ENCODE measurements around the gene B3GALNT2.
"Not testable (repeated sequence)": the region's sequence is repeated elsewhere in the genome, so short reads cannot be mapped to it uniquely, and the experiment has no call there.

Gene B3GALNT2

DNA sequence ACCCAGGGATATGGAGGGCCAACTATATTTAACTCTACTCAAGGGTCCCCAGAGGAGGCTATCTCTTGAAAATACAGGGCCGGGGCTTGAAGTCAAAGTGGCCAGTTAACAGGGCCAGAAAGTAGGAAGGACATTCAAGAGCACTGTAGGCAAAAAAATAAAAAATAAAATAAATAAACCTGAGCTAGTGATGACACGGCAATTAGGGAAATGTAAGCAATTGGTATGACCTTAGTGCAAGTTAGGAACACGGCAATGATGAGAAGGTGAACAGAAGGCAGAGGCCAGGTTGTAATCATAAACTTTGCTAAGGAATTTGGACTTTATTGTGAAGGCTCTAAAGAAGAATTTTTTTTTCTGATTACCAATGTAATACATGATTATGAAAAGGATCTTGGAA lies 3.4 kb upstream of the B3GALNT2 start:
- in situ Hi-C loops (cut with MboI; ENCODE audit: low pct_unique_long_range_greater_than_20kb, low sequenced_read_pairs) = no loop called here
- DNase-seq = no peak

DNA sequence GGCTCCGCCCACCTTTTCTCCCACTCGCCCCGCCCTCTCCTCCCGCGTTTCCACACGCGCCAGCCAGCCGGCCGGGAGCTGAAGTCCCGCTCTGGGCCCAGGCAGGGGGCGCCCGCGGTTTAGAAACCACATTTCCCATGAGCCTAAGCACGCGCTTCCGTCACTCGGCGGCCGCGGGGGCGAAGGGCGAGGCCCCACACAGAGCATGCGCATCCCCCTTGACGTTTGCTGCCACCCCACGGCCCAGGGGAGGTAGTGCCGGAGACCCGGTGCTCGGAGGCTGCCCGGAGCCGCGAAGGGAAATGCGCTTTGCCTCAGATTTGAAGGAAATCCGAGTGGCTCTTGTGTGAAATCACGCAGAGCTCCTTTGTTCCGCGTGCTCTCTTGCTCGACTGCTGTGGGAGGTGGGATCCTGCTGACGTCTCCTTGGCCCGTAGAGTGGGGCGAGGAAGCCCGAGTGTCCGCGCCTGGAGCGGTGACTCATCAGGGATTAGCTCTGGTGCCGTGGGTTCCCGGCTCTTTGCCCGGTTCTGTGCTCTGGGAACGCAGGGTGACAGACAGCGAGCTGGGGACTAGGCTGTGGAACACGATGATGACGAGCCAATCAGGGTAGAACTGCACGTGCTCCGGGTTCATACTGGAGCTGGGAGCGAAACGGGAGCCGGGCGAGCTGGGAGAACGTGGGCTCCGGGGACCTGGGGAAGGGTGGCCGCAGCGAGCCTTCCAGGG lies 406 bp upstream of the B3GALNT2 start:
- in situ Hi-C loops (cut with MboI; ENCODE audit: low pct_unique_long_range_greater_than_20kb, low sequenced_read_pairs) = no loop called here
- DNase-seq = peak; percentile 100

DNA sequence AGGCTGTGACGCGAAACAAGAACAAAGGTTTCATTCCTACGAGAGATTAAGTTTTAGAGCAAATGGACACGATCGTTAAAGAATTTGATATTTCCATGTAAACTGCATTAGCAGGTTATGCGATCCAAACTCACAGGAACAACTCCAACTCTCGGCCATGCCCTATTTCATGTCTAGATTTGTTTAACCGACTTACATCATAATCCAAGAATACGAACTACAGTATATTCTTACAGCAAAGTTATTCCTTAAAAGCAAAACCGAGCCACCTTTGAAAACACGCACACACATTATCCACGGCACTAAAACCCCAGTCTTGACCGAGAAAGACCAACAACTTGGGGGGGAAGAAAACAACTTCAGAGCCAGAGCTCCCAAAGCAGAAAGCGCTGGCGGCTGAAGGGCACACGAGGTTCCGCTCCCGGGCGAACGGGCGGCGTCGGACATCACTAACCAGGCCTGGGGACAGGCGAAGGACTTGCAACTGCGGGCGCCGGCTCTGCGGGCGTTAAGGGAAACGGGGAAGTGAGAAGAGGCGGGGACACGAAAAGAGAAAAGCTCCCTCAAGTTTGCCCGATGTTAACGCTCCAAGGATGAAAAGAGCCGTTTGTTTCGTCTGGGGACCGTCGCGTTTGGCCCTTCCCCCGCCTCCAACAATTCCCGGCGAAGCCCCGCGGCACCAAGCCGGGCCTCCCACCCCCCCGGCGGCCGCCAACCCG lies 690 bp downstream of the B3GALNT2 start:
- in situ Hi-C loops (cut with MboI; ENCODE audit: low pct_unique_long_range_greater_than_20kb, low sequenced_read_pairs) = no loop called here
- peak; percentile 72 for DNase-seq

DNA sequence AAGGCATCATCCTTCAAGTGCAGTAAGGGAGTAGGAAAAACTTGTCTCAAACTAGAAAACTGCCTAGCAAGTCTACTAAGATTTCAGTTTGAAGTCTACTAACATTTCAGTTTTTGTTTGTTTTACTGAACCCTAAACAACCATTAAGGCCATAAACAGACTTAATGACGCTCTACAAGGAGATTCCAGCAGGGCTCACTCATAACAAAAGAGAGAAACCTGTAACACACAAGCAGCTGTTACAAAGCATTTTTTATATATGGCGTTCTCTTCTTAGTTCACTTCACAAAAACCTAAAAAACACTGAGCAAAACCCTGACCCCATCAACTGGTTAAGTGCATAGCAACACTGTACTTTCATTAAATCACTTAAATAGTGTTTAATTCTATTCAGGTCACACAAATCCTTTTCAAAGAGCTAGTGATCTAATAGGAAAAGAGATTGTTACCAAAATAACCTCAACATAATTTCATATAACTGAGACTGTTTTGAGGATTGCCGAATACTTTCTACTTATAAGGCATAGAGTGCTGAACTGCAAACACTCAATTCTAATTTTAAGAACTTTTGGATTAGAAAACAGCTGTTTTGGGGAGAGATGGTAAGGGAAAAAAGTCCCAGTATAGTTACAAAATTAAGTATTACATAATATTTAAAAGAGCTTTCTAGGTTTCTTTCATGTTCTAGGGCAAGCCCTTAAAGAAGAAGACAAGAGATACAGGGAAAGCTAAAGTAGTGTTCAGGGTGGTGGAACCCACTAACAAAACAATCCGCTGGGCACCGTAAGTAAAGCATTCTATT lies 1.4 kb downstream of the B3GALNT2 start:
- DNase-seq = peak; percentile 43
- in situ Hi-C loops (cut with MboI; ENCODE audit: low pct_unique_long_range_greater_than_20kb, low sequenced_read_pairs) = no loop called here

DNA sequence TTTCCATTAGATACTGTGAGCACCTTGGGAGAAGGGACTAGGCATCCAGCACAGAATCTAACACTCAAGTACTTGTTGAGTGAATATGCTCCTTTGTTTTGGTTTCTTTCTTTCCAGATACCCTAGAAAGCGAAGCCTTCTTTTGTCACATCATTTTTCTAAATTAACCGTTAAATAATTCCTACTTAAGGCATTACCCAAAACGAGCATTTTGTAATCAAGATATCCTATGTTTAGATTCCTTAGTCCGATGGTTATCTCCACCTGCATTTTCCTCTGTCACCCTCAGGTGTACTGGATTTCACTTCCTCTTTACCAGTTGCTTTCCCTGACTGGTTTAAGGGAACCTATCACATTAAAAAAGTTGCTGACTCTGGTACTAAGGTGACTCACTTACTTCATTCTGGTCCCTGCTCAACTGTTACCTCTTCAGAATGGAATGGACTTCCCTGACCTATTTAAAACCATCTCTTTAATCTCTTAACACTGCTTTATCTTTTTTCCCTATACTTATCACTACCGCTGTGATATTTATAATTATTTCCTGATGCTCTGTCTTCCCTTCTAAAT lies 3.2 kb downstream of the B3GALNT2 start:
- in situ Hi-C loops (cut with MboI; ENCODE audit: low pct_unique_long_range_greater_than_20kb, low sequenced_read_pairs) = no loop called here
- DNase-seq = no peak

DNA sequence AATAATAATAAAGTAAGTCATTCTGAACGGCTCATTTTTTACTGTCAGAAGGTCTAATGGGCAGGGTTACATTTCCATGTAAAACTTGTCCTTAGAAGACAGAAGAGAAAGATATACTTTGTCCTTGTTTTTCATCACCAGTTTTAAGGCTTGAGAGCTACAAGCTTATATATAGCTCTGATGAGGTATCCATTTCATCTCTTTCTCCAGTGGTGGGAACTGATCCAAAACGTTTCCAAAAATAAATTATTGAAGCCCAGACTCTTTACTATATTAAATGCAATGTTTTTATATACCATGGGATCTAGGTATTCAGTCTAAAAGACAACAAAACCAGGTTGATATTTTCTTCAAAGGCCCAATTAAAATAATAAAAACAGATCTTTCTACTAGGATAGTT lies 8.7 kb downstream of the B3GALNT2 start:
- DNase-seq = no peak
- in situ Hi-C loops (cut with MboI; ENCODE audit: low pct_unique_long_range_greater_than_20kb, low sequenced_read_pairs) = no loop called here

DNA sequence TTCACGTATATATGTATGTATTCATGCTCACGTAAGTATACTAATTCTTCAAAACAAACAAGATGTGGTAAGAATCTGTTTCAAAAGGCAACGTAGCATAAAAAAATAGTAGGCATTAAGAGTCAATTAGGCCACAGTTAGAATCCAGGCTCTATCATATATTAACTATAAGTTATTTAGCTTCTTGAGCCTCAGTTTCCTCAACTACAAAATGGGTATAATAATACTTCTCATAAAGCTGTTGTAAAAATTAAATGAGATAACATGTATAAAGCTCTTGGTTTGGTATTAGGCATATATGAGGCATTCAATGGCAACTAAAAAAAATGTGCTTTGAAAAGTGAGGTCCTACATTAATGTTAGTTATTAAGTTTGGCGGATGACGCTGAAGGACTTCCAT lies 9.2 kb downstream of the B3GALNT2 start:
- in situ Hi-C loops (cut with MboI; ENCODE audit: low pct_unique_long_range_greater_than_20kb, low sequenced_read_pairs) = no loop called here
- no peak for DNase-seq

DNA sequence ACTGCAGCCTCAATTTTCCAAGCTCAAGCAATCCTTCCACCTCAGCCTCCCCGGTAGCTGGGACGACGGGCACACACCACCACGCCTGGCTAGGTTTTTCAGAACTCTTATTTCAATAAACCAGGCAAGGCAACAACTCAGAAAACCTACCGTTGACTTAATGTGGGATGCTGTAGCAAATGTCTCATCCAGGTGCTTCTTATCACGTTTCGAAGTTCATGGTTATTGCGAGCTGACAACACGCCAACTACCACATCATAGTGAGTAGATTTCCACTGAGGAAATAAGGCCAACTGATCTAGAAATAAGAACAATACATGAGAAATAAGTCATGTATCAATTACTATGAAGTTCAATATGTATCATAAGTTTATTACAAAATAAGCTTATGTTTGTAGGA lies 9.7 kb downstream of the B3GALNT2 start:
- in situ Hi-C loops (cut with MboI; ENCODE audit: low pct_unique_long_range_greater_than_20kb, low sequenced_read_pairs) = no loop called here

DNA sequence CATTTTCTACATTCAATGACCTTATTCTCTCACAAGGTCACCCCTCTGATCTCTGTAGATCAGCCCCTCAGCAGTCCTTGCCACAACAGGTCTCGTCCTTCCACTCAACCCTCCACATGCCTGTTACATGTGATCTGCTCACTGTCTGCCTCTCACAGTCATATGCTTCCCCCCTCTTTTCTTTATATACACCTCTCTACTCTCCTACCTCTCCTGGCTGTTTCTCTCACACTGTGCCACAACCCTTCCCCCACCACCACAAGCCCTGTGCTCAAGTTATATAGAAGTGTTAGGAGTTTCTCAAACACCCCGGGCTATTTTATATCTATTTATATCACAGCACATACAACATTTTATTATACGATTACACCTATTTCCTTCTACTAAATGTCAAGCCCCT lies 12.6 kb downstream of the B3GALNT2 start:
- in situ Hi-C loops (cut with MboI; ENCODE audit: low pct_unique_long_range_greater_than_20kb, low sequenced_read_pairs) = no loop called here
- no peak for DNase-seq

More for the DNA sequence above, 9.7 kb downstream of the B3GALNT2 start:
- DNase-seq = no peak

DNA sequence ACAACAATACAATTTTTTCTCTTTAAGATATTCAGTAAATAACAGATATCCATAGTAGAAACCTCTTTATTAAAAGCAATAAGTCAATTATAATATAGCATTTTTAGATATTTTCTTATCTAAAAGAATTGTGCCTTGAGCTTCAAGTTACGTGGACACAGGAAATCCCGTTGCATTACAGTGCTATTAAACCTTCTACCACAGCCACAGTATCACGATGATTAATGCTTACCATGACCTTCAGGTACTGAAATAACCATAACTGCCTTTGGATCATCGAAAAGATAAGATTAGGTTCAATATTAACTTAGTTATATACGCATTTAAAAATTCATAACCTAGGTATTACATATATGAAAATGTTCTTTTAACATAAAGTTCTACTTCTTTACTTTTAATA lies 17.9 kb downstream of the B3GALNT2 start:
- in situ Hi-C loops (cut with MboI; ENCODE audit: low pct_unique_long_range_greater_than_20kb, low sequenced_read_pairs) = no loop called here
- no peak for DNase-seq

DNA sequence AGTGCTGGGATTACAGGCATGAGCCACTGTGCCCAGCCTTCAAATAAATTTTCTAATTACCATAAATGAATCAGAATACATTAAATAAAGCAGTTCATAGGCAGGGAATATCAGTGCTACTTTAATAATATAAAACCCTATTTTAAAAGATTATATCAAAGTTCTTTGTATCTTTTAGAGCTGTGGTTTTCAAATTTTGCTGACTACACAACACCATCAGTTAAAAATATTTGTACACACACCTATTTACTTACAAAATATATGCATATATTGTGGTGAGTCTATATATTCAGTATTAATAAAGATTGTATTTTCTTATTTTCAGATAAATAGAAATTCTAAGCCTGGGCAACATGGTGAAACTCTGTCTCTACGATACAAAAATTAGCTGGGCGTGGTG lies 18.7 kb downstream of the B3GALNT2 start:
- DNase-seq = no peak
- in situ Hi-C loops (cut with MboI; ENCODE audit: low pct_unique_long_range_greater_than_20kb, low sequenced_read_pairs) = no loop called here

DNA sequence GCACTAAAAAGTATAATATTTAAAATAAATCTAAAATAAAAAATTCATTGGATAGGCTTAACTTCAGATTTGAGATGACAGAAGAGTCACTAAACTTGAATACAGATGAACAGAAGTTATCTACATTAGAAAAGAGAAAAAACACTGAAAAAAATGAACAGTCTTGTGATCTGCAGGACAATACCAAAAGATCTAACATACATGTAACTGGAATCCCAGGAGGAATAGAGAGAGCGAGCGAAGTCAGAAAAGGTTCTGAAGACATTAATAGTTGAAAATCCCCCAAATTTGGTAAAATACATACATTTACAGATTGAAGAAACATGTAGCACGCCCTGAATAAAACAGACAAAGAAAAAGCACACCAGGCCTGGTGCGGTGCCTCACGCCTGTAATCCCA lies 21.2 kb downstream of the B3GALNT2 start:
- in situ Hi-C loops (cut with MboI; ENCODE audit: low pct_unique_long_range_greater_than_20kb, low sequenced_read_pairs) = no loop called here
- DNase-seq = no peak

DNA sequence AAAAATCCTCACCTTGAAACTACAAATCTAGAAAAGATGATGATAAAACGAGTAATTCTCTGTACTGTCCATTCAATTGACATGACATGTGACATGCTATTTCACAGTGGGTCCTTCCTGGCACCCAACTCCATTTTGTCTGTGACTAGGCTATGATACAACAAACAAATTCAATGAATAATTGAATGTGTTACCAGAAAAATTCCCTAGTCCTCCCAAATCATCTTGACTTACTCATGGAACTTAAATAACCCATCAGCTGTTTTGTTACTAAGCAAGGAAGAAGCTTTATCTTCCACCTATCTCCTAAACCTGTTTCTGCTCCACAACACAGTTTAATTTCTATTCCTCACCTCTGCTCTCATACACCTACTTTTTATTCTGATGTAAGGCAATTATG lies 30.4 kb downstream of the B3GALNT2 start:
- in situ Hi-C loops (cut with MboI; ENCODE audit: low pct_unique_long_range_greater_than_20kb, low sequenced_read_pairs) = no loop called here
- no peak for DNase-seq

DNA sequence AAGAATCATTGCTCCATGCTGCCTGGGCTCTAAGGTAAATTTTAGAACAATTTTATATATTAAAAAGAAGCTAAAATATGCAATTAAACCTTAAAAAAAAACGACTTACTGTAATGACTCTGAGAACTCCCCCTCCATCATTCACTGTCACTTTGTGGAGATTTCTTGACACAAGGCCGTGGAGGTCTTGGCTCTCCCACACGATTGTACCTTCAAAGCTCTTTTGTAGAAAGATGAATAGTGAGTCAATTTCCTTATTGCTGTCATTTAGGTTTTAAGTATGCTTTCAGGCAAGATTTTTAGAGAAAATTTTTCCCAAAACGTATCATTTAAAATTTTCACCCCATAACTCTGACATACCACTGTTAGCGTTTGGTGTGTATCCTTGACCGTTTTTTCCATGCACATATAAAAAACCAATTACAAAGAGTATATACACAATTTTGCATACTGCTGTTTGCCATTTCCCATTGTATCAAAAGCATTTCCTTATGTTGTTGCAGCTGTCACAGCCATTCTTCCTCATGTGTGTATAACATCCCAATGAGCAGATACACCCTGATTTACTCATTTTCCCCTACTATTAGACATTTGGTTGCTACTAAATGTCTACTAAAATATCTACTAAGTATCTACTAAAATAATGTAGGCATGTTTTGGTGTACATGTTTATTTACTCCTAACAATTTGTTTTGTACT lies 33.4 kb downstream of the B3GALNT2 start:
- in situ Hi-C loops (cut with MboI; ENCODE audit: low pct_unique_long_range_greater_than_20kb, low sequenced_read_pairs) = no loop called here
- no peak for DNase-seq

DNA sequence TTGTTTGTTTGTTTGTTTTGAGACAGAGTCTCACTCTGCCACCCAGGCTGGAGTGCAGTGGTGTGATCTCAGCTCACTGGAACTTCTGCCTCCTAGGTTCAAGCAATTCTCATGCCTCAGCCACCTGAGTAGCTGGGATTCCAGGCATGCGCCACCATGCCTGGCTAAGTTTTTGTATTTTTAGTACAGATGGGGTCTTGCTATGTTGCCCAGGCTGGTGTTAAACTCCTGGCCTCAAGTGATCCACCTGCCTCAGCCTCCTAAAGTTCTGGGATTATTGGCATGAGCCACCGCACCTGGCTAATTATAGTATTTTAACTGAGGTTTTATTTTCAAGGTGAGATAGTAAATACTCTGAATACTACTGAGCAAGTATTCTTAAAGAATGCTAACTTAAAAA lies 34.4 kb downstream of the B3GALNT2 start:
- in situ Hi-C loops (cut with MboI; ENCODE audit: low pct_unique_long_range_greater_than_20kb, low sequenced_read_pairs); DNase-seq: not testable (repeated sequence)

DNA sequence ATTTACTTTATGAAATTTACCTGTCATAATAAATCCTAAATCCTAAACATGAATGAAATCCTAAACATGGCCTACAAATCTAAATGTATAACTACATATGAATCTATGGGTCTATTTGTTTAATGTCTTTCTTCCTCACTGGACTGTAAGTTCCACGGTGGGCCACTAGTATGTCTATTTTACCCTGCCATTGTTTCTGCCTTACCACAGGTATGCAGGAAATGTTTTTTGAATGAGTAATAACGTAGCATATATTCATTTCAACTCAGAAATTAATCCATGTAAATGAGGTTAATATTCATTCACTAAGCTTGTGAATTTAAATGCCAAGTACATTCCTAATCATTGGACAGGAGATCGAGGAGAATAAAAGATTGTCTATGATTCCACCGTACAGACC lies 35.3 kb downstream of the B3GALNT2 start:
- DNase-seq = no peak
- in situ Hi-C loops (cut with MboI; ENCODE audit: low pct_unique_long_range_greater_than_20kb, low sequenced_read_pairs) = no loop called here

DNA sequence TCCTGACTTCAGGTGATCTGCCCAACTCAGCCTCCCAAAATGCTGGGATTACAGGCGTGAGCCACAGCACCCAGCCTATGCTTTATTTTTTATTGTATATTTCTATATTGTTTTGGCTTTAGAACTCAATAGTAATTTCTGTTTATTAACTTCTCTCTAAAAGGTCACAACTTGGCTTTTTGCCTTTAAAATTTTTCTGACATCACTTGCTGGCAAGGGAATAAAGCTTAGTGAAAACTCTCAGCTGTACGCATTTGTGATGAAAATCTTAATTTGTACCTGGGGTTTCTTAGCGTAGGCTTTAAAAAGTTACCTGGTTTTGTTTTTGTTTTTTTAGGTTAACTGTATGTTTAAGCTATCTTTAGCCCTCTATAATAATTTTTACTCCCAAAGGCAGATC lies 36.2 kb downstream of the B3GALNT2 start:
- in situ Hi-C loops (cut with MboI; ENCODE audit: low pct_unique_long_range_greater_than_20kb, low sequenced_read_pairs) = no loop called here
- DNase-seq = no peak

DNA sequence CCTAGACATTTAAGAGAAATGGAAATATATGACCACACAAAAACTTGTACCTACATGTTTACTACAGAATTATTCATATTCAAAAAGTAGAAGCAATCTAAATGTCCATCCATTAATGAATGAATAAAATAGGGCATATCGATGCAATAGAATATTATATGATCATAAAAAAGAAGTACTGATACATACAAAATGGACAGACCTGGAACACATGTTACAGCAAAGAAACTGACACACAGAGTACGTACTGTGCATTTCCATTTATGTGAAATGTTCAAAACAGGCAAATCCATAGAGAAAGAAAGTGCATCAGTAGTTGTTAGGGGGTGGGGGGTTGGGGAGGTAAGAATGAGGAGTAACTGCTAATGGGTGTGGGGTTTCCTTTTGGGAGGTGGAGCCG lies 39.2 kb downstream of the B3GALNT2 start:
- DNase-seq = no peak
- in situ Hi-C loops (cut with MboI; ENCODE audit: low pct_unique_long_range_greater_than_20kb, low sequenced_read_pairs) = no loop called here

DNA sequence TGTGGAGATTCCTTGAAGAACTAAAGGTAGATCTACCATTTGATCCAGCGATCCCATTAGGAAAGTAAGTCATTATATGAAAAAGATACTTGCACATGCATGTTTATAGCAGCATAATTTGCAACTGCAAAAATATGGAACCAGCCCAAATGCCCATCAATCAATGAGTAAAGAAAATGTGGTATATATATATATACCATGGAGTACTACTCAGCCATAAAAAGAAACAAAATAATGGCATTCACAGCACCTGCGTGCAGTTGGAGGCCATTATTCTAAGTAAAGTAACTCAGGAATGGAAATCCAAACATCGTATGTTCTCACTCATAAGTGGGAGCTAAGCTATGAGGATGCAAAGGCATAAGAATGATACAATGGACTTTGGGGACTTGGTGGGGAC lies 41.4 kb downstream of the B3GALNT2 start:
- in situ Hi-C loops (cut with MboI; ENCODE audit: low pct_unique_long_range_greater_than_20kb, low sequenced_read_pairs); DNase-seq: not testable (repeated sequence)
